Liver (tissue), 9 donors: Measurements from ENCODE around the gene GABARAPL1. TPM values are rescaled to one million over a fixed set of nuclear protein-coding genes. Genes with fewer than 3 reads are reported as not detected.

Experiments
- DNase-seq: peaks from one replicate; pipeline ENCODE4 v3.0.0-alpha.2; 2017; ENCODE audit warnings: low spot score
- H3K27ac ChIP-seq, 2 donors: one replicate each; pipeline ENCODE4 v1.7.0; 2013; ENCODE audit warnings: inconsistent platforms in 2 of 2, low read length in 2 of 2, control low read depth in 1 of 2, low read depth in 1 of 2, mild to moderate bottlenecking in 1 of 2
- H3K27me3 ChIP-seq, 4 donors: one replicate each; pipeline versions ENCODE4 v1.6.1 to v1.7.0; 2013; ENCODE audit warnings: low read length in 3 of 4, inconsistent platforms in 1 of 4, mild to moderate bottlenecking in 1 of 4, moderate library complexity in 1 of 4; ENCODE audit not compliant: control insufficient read depth in 4 of 4, insufficient read depth in 4 of 4
- H3K36me3 ChIP-seq, 4 donors: one replicate each; pipeline versions ENCODE4 v1.6.1 to v1.7.0; 2013; ENCODE audit warnings: low read length in 3 of 4, mild to moderate bottlenecking in 3 of 4, low read depth in 1 of 4, moderate library complexity in 1 of 4; ENCODE audit not compliant: control insufficient read depth in 4 of 4, insufficient read depth in 3 of 4
- H3K4me1 ChIP-seq, 4 donors: one replicate each; pipeline versions ENCODE4 v1.6.1 to v1.7.0; 2013; ENCODE audit warnings: low read length in 3 of 4, mild to moderate bottlenecking in 3 of 4, moderate library complexity in 1 of 4; ENCODE audit not compliant: control insufficient read depth in 4 of 4, insufficient read depth in 4 of 4
- H3K4me3 ChIP-seq, 3 donors: one replicate each; pipeline versions ENCODE4 v1.6.1 to v1.7.0; 2013; ENCODE audit warnings: low read length in 3 of 3, control low read depth in 1 of 3, low read depth in 1 of 3, mild to moderate bottlenecking in 1 of 3
- H3K9ac ChIP-seq, 2 donors: one replicate each; pipeline ENCODE4 v1.7.0; 2013; ENCODE audit warnings: low read length in 2 of 2, mild to moderate bottlenecking in 2 of 2, moderate library complexity in 2 of 2, control low read depth in 1 of 2, low read depth in 1 of 2
- H3K9me3 ChIP-seq, 4 donors: one replicate each; pipeline versions ENCODE4 v1.6.1 to v1.7.0; 2013; ENCODE audit warnings: low read length in 3 of 4; ENCODE audit not compliant: control insufficient read depth in 4 of 4
- ATF3 ChIP-seq: IDR thresholded peaks from 2 replicates; pipeline ENCODE4 v1.6.1; 2016; ENCODE audit warnings: antibody characterized with exemption
- EGR1 ChIP-seq, 2 donors: IDR thresholded peaks; 2 replicates each; pipeline ENCODE4 v1.6.1; 2016 to 2018; ENCODE audit warnings: antibody characterized with exemption in 2 of 2, low read depth in 2 of 2
- FOXA1 ChIP-seq: IDR thresholded peaks from 2 replicates; pipeline ENCODE4 v1.6.1; 2016; ENCODE audit warnings: antibody characterized with exemption
- FOXA2 ChIP-seq: IDR thresholded peaks from 2 replicates; pipeline ENCODE4 v1.6.1; 2016; ENCODE audit warnings: antibody characterized with exemption
- GABPA ChIP-seq, 2 donors: IDR thresholded peaks in 1 of 2; conservative IDR thresholded peaks in 1 of 2; 2 replicates each; pipeline ENCODE4 v1.6.1; 2016; ENCODE audit warnings: antibody characterized with exemption in 2 of 2, mild to moderate bottlenecking in 1 of 2, moderate library complexity in 1 of 2
- HNF4A ChIP-seq, 2 donors: conservative IDR thresholded peaks; 2 replicates each; pipeline ENCODE4 v1.6.1; 2016; ENCODE audit warnings: antibody characterized with exemption in 2 of 2, mild to moderate bottlenecking in 2 of 2
- HNF4G ChIP-seq: IDR thresholded peaks from 2 replicates; pipeline ENCODE4 v1.6.1; 2016; ENCODE audit warnings: antibody characterized with exemption
- JUND ChIP-seq, 2 donors: IDR thresholded peaks; 2 replicates each; pipeline ENCODE4 v1.6.1; 2016; ENCODE audit warnings: antibody characterized with exemption in 2 of 2
- NR2F2 ChIP-seq: IDR thresholded peaks from 2 replicates; pipeline ENCODE4 v1.6.1; 2016; ENCODE audit warnings: antibody characterized with exemption
- RAD21 ChIP-seq, 2 donors: IDR thresholded peaks; 2 replicates each; pipeline ENCODE4 v1.6.1; 2016; ENCODE audit warnings: antibody characterized with exemption in 2 of 2, mild to moderate bottlenecking in 2 of 2
- REST ChIP-seq: IDR thresholded peaks from 2 replicates; pipeline ENCODE4 v1.6.1; 2016; ENCODE audit warnings: antibody characterized with exemption, mild to moderate bottlenecking
- RXRA ChIP-seq, 2 donors: IDR thresholded peaks; 2 replicates each; pipeline ENCODE4 v1.6.1; 2017 to 2018; ENCODE audit warnings: antibody characterized with exemption in 2 of 2, mild to moderate bottlenecking in 1 of 2
- SP1 ChIP-seq: IDR thresholded peaks from 2 replicates; pipeline ENCODE4 v1.6.1; 2018; ENCODE audit warnings: antibody characterized with exemption, mild to moderate bottlenecking
- TAF1 ChIP-seq: conservative IDR thresholded peaks from 2 replicates; pipeline ENCODE4 v1.6.1; 2016; ENCODE audit warnings: antibody characterized with exemption, mild to moderate bottlenecking
- YY1 ChIP-seq: IDR thresholded peaks from 2 replicates; pipeline ENCODE4 v1.6.1; 2016; ENCODE audit warnings: antibody characterized with exemption, mild to moderate bottlenecking
- ZBTB33 ChIP-seq: IDR thresholded peaks from 2 replicates; pipeline ENCODE4 v1.6.1; 2016; ENCODE audit warnings: antibody characterized with exemption
- WGBS: extraction: QIAGEN DNeasy Blood & Tissue Kit; methylation state at CpG from one replicate; pipeline ENCODE4 v1.1.7; 2013; 5-methylcytosine and 5-hydroxymethylcytosine counted together
- polyA plus RNA-seq, 2 donors: library from polyadenylated mRNA; stranded (reverse) in 1 of 2; unstranded in 1 of 2; fragments of 200-250 nt in 1 of 2; fragments of >200 nt in 1 of 2; fragmentation: Nextera tagmentation in 1 of 2; extraction: Ambion mirVana in 1 of 2; gene quantifications; one replicate each; pipeline versions ENCODE4 v1.2.1 to v1.2.3, GENCODE V29; 2013 to 2015
- total RNA-seq, 2 donors: library from RNA; depleted of rRNA; stranded (reverse); fragments of >200 nt; gene quantifications; one replicate each; pipeline ENCODE4 v1.2.3, GENCODE V29; 2014
- TF ChIP-seq, protein P1 (sequence below): IDR thresholded peaks from 2 replicates; pipeline ENCODE4 v1.6.1; 2016; ENCODE audit warnings: antibody characterized with exemption
- TF ChIP-seq, protein P2 (sequence below): fragments of 150-350 bp; IDR thresholded peaks from 2 replicates; pipeline ENCODE4 v1.5.1; 2017; ENCODE audit warnings: improper control_type of control experiment, low read depth, low read length; ENCODE audit not compliant: missing input control
- donor health status: healthy.
- donor health status: healthy.
- donor health status: healthy.
- donor health status: healthy.
- donor health status: healthy.

GABARAPL1 gene
- total and polyA plus RNA-seq, 4 donors: 18.0 to 118 (median 53.0) TPM

DNA sequence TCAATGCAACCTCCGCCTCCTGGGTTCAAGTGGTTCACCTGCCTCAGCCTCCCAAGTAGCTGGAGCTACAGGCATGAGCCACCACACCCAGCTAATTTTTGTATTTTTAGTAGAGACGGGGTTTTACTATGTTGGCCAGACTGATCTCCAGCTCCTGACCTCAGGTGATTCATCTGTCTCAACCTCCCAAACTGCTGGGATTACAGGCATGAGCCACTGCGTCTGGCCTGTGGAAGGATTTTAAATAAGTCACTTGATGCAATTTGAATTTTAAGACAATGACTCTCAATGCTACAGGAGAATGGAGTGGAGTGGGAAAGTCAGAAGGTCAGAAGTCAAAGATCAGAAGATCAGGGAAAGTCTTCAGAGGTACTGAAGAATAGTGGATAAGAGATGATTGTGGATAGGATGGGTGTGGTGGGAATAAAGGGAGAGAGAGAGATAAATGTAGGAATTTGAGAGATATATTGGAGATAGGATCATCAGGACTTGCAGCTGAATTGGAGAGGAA, 18.5 kb upstream of the GABARAPL1 start:
- H3K9ac ChIP-seq: no peak overlapping the region
- H3K27me3 ChIP-seq: no peaks in the 10 kb centered on the region
- H3K36me3 ChIP-seq: no peaks in the 10 kb centered on the region
- H3K4me1 ChIP-seq: no peaks in the 10 kb centered on the region
- no peak overlapping the region for H3K27ac ChIP-seq
- H3K4me3 ChIP-seq: no peak overlapping the region
- no peaks in the 10 kb centered on the region for H3K9me3 ChIP-seq
- no peak for DNase-seq
- TF ChIP-seq NR2F2: no peak
- TF ChIP-seq HNF4A (conservative IDR thresholded peaks at IDR 0.05): no peak
- TF ChIP-seq, protein P1, sequence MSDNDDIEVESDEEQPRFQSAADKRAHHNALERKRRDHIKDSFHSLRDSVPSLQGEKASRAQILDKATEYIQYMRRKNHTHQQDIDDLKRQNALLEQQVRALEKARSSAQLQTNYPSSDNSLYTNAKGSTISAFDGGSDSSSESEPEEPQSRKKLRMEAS: no peak
- TF ChIP-seq FOXA2: no peak
- TF ChIP-seq JUND (IDR thresholded peaks at IDR 0.05): no peak
- TF ChIP-seq EGR1 (IDR thresholded peaks at IDR 0.05; ENCODE audit: low read depth in 2 of 2): no peak
- no peak for TF ChIP-seq RAD21 (IDR thresholded peaks at IDR 0.05)
- no peak for TF ChIP-seq REST
- TF ChIP-seq RXRA (IDR thresholded peaks at IDR 0.05): no peak
- TF ChIP-seq ATF3: no peak
- no peak for TF ChIP-seq SP1
- no peak for TF ChIP-seq TAF1
- TF ChIP-seq, protein P2, sequence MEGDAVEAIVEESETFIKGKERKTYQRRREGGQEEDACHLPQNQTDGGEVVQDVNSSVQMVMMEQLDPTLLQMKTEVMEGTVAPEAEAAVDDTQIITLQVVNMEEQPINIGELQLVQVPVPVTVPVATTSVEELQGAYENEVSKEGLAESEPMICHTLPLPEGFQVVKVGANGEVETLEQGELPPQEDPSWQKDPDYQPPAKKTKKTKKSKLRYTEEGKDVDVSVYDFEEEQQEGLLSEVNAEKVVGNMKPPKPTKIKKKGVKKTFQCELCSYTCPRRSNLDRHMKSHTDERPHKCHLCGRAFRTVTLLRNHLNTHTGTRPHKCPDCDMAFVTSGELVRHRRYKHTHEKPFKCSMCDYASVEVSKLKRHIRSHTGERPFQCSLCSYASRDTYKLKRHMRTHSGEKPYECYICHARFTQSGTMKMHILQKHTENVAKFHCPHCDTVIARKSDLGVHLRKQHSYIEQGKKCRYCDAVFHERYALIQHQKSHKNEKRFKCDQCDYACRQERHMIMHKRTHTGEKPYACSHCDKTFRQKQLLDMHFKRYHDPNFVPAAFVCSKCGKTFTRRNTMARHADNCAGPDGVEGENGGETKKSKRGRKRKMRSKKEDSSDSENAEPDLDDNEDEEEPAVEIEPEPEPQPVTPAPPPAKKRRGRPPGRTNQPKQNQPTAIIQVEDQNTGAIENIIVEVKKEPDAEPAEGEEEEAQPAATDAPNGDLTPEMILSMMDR: no peak
- TF ChIP-seq HNF4G: no peak
- TF ChIP-seq YY1: no peak
- TF ChIP-seq ZBTB33: no peak
- no peak for TF ChIP-seq GABPA (IDR thresholded peaks at IDR 0.05 in 1 of 2, conservative IDR thresholded peaks at IDR 0.05 in 1 of 2)
- no peak for TF ChIP-seq FOXA1
- 92% methylated on average over 3 of the region's 3 CpGs for WGBS
